Activated CD4-positive, alpha-beta memory T cell treated with anti-CD3 and anti-CD28 coated beads, Interleukin-2, amount 10 ng/mL, durations not matched to agents 7 days and 5 days (primary cell): Measurements from ENCODE around the gene TBL1X. TPM values are rescaled to one million over a fixed set of nuclear protein-coding genes. Genes with fewer than 3 reads are reported as not detected.
A peak's percentile ranks its signal among the peaks of the same experiment; 100 is the strongest.

ENCODE experiments used
- CTCF ChIA-PET: fragments of 350-600 bp; sonication (Branson Sonifier 250); formaldehyde crosslinking; loops from one replicate; lab custom pipeline; 2021; ENCODE audit warnings: antibody characterized with exemption, inconsistent platforms; lab: Charles Lee
- POLR2A ChIA-PET: fragments of 350-600 bp; sonication (Branson Sonifier 250); formaldehyde crosslinking; loops from one replicate; lab custom pipeline; 2021; ENCODE audit warnings: antibody characterized with exemption; lab: Charles Lee
- DNase-seq: peaks from one replicate; pipeline ENCODE4 v3.0.0-alpha.2; 2020
- H3K27ac Mint-ChIP-seq: one replicate; pipeline ENCODE4 v1.8.0; 2021; ENCODE audit warnings: mild to moderate bottlenecking, mixed read lengths
- H3K27me3 Mint-ChIP-seq: one replicate; pipeline ENCODE4 v1.8.0; 2021; ENCODE audit warnings: mixed read lengths
- H3K36me3 Mint-ChIP-seq: one replicate; pipeline ENCODE4 v1.8.0; 2021; ENCODE audit warnings: low read depth, mixed read lengths
- H3K4me1 Mint-ChIP-seq: one replicate; pipeline ENCODE4 v1.8.0; 2021; ENCODE audit warnings: mixed read lengths
- H3K4me3 Mint-ChIP-seq: one replicate; pipeline ENCODE4 v1.8.0; 2021; ENCODE audit warnings: mild to moderate bottlenecking, mixed read lengths
- H3K9me3 Mint-ChIP-seq: one replicate; pipeline ENCODE4 v1.8.0; 2021; ENCODE audit warnings: mixed read lengths
- total RNA-seq, 2 experiments: library from RNA; stranded (reverse); gene quantifications; one replicate each; pipeline ENCODE4 v1.2.3, GENCODE V29; 2021

Gene TBL1X
- total RNA-seq, 2 experiments from 2014 or later: 39.5 to 44.0 TPM

DNA sequence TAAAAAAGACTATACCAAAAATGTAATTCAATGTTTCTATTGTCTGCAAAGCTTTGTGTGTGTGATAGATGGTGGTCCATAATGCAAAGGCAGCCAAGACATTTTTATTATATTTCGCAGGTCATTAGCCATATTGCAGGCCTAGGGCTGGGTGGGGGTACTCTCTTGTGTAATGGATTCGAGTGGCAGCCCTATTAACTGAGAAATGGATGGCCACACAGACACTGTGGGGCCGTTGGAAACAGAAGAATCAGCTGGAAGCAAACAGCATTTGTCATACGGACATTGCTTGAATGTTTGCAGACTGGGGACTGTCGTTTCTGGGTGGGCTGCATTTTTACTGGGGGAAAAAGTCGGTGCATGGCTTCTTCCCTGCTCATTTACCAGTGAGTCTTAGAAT is 199.4 kb downstream of the TBL1X start:
- CTCF ChIA-PET: no interaction called here
- H3K4me1 Mint-ChIP-seq: no peaks in the 10 kb centered on the region
- POLR2A ChIA-PET: no interaction called here
- no peaks in the 10 kb centered on the region for H3K27me3 Mint-ChIP-seq
- H3K27ac Mint-ChIP-seq: no peak overlapping the region
- H3K9me3 Mint-ChIP-seq: no peaks in the 10 kb centered on the region
- H3K36me3 Mint-ChIP-seq: peaks cover 4% of the 10 kb centered on the region
- no peak for DNase-seq
- no peak overlapping the region for H3K4me3 Mint-ChIP-seq

DNA sequence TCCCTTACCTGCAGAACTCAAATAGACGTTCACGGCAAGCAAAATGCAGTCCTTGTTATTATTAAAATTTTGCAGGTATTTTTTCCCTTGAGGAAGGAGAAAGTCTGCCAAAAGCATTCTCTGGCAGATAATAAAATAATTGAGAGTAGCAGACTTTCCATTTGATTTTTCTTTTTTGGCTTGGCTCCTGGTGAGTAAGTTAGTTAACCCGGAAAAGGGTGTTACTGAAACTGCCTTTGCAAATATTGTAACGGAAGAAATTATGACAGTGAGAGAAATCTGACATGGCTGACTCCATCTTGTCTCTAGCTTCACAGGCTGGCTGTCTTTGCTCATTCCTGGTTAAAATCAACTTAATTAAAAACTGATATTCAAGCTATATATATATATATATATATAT is 200.3 kb downstream of the TBL1X start:
- POLR2A ChIA-PET: no interaction called here
- no peak for DNase-seq
- Mint-ChIP-seq H3K36me3 (peaks cover under 1% of the 10 kb centered on the region), H3K27ac (no peak overlapping the region), H3K27me3 (no peaks in the 10 kb centered on the region), H3K4me3 (no peak overlapping the region), H3K4me1 (no peaks in the 10 kb centered on the region), H3K9me3 (no peaks in the 10 kb centered on the region)
- CTCF ChIA-PET: no interaction called here

DNA sequence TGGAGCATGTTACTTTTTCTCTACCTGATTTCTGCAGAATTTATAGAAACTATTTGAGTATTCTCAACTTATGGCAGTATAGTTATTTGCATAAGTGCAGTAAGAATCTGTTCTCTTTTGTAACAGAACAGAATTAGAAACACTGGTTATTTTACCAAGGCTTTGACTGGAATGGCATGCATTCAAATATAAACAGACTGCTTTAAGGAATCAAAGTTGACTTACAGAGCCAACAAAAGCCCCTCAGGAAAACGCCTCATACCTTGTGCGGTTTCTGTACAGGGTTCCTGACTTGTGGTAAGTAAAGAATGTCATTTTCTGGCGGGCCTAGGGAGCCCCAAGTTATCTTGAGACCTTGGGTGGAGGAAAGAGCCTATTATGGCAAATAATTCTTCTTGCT is 203.7 kb downstream of the TBL1X start:
- Mint-ChIP-seq H3K27ac (no peak overlapping the region), H3K36me3 (peaks cover 13% of the 10 kb centered on the region), H3K4me1 (peaks cover 8% of the 10 kb centered on the region), H3K27me3 (no peaks in the 10 kb centered on the region), H3K9me3 (no peaks in the 10 kb centered on the region), H3K4me3 (no peak overlapping the region)
- ChIA-PET CTCF (no interaction called here), POLR2A (no interaction called here)
- DNase-seq: no peak

DNA sequence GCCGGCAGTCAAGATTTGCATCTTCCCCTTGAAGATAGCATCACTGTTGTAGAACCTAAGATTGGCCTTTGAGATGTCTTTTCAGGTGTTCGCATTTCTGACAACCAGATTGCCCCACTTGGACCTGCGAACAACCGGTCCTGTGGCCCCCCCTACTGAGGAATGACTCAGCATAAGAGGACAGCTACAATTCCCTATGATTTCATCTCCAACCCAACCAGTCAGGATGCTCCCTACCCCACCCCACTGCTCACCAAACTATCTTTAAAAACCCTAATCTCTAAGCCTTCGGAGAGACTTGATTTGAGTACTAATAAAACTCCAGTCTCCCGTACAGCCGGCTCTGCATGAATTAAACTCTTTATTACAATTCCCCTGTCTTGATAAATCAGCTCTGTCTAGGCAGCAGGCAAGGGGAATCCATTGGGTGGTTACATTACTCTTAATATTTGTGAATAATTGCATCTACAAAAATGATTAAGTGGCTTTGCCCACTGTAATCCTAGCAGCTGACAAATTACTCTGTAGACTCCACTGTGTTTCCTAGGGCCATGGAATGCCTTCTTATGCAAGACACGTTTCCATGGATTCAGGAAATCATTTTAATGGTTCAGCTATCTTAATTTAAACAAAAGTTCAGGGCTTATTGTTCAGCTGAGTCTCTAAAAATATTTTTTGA is 205.4 kb downstream of the TBL1X start:
- Mint-ChIP-seq H3K27ac (no peak overlapping the region), H3K9me3 (peaks cover 3% of the 10 kb centered on the region), H3K4me1 (peaks cover 8% of the 10 kb centered on the region), H3K36me3 (peaks cover 19% of the 10 kb centered on the region), H3K27me3 (no peaks in the 10 kb centered on the region), H3K4me3 (no peak overlapping the region)
- CTCF ChIA-PET: no interaction called here
- POLR2A ChIA-PET: no interaction called here
- DNase-seq: no peak

DNA sequence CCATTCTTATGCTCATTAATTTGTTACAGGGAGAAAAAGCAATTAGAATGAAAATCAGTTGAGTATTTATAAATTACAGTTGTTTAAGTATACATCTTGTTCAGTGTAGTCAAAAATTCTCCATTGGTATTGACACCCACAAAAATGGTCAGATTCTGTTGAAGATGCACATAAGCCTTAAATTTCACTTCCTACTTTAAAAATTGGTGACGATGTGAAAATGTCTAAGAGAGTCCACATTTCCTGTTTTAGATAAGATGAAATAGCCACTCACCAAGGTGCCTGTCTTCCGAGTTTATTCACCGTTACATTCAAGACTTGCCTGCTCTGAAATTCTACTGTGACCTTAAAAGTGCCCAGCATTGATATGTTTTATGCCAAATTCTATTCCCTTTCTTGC is 207.1 kb downstream of the TBL1X start:
- Mint-ChIP-seq H3K36me3 (peaks cover 33% of the 10 kb centered on the region), H3K9me3 (peaks cover 11% of the 10 kb centered on the region), H3K4me1 (peaks cover 14% of the 10 kb centered on the region), H3K27me3 (no peaks in the 10 kb centered on the region), H3K27ac (no peak overlapping the region), H3K4me3 (no peak overlapping the region)
- ChIA-PET POLR2A (no interaction called here), CTCF (no interaction called here)
- DNase-seq: no peak

DNA sequence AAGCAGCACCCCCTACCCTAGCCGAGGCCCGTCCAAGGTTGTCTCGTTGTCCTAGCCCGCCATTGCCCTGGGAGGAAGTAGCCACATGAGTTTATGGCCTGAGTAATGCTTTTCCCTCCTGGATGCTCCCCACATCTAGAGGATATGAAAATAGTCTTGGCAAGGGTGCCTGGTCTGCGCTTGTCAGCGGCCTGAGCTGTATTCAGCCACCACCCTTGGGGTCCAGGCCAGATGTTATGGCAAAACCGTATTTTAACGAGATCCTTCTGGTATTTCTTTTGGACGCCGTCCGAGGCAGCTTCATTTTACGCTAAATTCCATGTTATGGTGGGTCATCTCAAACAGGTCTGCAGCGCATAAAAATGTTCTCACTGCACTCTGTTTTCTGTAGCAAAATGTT is 211.4 kb downstream of the TBL1X start:
- POLR2A ChIA-PET: interaction anchor here (2.0 kb wide), 1 partner anchor 213 kb away, joined by 11 read pairs; no protein-coding TSS in a partner anchor
- peaks cover 12% of the 10 kb centered on the region for H3K9me3 Mint-ChIP-seq
- H3K36me3 Mint-ChIP-seq: peaks cover 60% of the 10 kb centered on the region
- H3K27ac Mint-ChIP-seq: peak overlapping the region; percentile 82
- no peak for DNase-seq
- no peak overlapping the region for H3K4me3 Mint-ChIP-seq
- H3K4me1 Mint-ChIP-seq: peaks cover 35% of the 10 kb centered on the region
- CTCF ChIA-PET: no interaction called here
- no peaks in the 10 kb centered on the region for H3K27me3 Mint-ChIP-seq

DNA sequence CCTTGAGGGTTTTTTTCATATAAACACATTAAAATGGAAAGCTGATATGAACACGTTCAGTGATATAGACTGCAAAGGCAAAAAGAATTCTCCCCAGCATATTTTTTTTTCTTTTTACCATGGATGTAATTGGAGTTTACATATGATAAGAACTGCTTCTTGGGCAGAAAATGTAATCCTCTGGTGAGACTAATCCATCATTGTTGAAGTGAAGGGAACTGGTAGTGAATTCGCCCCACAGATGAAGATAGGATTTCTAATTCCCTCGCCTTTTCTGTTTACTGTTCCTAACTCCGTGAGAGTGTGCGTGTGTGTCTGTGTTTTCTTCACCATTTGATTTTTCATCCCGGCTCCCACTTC is 211.9 kb downstream of the TBL1X start:
- no peaks in the 10 kb centered on the region for H3K27me3 Mint-ChIP-seq
- CTCF ChIA-PET: no interaction called here
- POLR2A ChIA-PET: interaction anchor here (2.0 kb wide), 1 partner anchor 213 kb away, joined by 11 read pairs; no protein-coding TSS in a partner anchor

DNA sequence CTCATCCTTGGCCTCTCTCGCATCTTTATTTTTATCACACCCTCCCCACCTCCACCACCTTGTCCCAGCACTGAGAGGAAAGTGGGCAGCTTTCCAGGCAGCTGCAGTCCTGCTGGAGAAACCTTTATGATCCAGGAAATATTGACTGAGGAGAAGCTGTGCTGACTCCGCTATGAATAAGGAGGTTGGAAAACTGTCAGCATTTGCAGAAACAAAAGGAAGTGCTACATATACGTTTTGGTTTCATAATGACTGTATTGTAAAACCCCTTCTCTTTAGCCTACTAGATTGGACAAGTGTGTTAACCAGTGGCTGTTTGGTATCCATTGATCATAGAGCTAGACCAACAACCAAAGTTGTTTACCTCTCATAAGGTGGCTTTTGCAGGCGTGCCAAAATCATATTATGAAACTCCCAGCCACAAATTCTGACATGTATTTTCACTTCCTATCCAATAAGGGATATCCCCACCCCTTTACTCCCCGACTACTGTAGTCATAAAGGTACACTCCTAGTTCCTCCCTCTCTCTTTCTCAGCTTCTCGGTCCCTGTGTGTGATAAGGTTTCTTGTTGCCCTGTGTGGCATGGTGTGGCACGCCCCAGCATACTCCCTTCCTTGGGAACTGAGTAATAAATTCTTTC is 212.4 kb downstream of the TBL1X start:
- peaks cover 61% of the 10 kb centered on the region for H3K36me3 Mint-ChIP-seq
- CTCF ChIA-PET: interaction anchor here (0.6 kb wide), 1 partner anchor 90 kb away, joined by 3 read pairs; no protein-coding TSS in a partner anchor
- H3K27ac Mint-ChIP-seq: peak overlapping the region; percentile 82
- peak overlapping the region; percentile 34 for H3K4me3 Mint-ChIP-seq
- H3K9me3 Mint-ChIP-seq: peaks cover 12% of the 10 kb centered on the region
- no peaks in the 10 kb centered on the region for H3K27me3 Mint-ChIP-seq
- peak; percentile 48 for DNase-seq
- peaks cover 36% of the 10 kb centered on the region for H3K4me1 Mint-ChIP-seq
- POLR2A ChIA-PET: interaction anchor here (1.0 to 2.0 kb wide), 3 partner anchors 214 to 325 kb away, joined by 3 to 11 read pairs (median 4); no protein-coding TSS in a partner anchor

More for the DNA sequence above, 211.9 kb downstream of the TBL1X start:
- Mint-ChIP-seq H3K27ac (peak overlapping the region; percentile 82), H3K36me3 (peaks cover 62% of the 10 kb centered on the region), H3K9me3 (peaks cover 12% of the 10 kb centered on the region), H3K4me3 (no peak overlapping the region), H3K4me1 (peaks cover 36% of the 10 kb centered on the region)
- no peak for DNase-seq

DNA sequence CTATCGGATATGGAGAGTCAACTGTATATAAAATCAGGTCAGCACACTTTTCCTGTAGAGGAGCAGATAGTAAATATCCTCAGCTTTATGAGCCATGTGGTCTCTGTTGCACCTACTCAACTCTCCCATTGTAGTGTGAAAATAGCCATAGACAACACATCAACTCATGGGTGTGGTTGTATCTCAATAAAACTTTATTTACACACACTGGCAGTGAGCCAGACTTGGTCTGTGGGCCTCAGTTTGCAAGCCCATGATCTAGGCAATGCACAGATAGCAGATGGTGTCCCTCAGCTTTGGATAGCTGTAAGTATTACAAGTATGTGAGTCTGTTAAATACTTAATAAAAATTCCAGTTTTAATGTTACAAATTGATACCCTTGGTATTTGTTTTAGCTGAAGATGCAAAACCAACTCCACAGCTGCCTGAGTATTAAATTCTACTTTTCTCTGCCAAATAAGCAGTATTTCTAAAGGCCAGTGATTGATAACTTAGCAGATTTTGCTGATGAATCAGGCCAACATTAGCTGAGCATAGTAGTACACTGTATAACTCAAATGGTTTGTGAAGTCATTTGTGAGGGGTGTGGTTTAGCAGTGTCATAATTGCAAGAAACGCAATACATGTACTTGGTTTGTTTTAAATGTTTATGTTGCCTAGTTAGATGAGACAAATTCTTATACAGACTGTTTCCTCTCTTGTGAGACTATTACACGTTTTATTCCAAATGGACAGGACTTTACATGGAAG is 213.5 kb downstream of the TBL1X start:
- H3K4me3 Mint-ChIP-seq: no peak overlapping the region
- CTCF ChIA-PET: no interaction called here

DNA sequence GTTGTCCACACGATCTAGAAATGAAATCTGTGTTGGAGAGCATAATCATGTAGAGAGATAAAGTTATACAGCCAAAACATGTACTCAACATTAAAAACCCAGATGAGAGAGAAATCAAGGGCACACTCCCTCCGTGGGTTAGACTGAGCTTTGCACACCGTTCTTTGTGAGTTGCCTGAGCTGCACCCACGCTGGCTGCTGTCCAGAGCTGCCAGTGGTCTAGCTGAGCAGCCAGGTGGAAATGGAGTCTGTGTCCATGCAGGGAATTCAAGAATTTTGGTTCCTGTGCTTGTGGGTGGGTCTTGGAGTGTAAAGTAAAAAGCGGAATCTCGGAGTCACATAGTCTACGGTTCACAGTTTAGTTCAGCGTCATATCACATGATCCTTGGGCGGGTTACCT is 216.2 kb downstream of the TBL1X start:
- DNase-seq: no peak
- H3K4me1 Mint-ChIP-seq: peaks cover 31% of the 10 kb centered on the region
- H3K36me3 Mint-ChIP-seq: peaks cover 60% of the 10 kb centered on the region
- POLR2A ChIA-PET: no interaction called here
- CTCF ChIA-PET: no interaction called here
- no peaks in the 10 kb centered on the region for H3K27me3 Mint-ChIP-seq
- no peak overlapping the region for H3K27ac Mint-ChIP-seq
- peaks cover 8% of the 10 kb centered on the region for H3K9me3 Mint-ChIP-seq
- H3K4me3 Mint-ChIP-seq: no peak overlapping the region

More for the DNA sequence above, 213.5 kb downstream of the TBL1X start:
- POLR2A ChIA-PET: interaction anchor here (1.1 to 2.0 kb wide), 2 partner anchors 215 to 222 kb away, joined by 3 to 11 read pairs; no protein-coding TSS in a partner anchor
- Mint-ChIP-seq H3K4me1 (peaks cover 31% of the 10 kb centered on the region), H3K27me3 (no peaks in the 10 kb centered on the region), H3K36me3 (peaks cover 56% of the 10 kb centered on the region), H3K27ac (peak overlapping the region; percentile 82), H3K9me3 (peaks cover 12% of the 10 kb centered on the region)
- DNase-seq: no peak

DNA sequence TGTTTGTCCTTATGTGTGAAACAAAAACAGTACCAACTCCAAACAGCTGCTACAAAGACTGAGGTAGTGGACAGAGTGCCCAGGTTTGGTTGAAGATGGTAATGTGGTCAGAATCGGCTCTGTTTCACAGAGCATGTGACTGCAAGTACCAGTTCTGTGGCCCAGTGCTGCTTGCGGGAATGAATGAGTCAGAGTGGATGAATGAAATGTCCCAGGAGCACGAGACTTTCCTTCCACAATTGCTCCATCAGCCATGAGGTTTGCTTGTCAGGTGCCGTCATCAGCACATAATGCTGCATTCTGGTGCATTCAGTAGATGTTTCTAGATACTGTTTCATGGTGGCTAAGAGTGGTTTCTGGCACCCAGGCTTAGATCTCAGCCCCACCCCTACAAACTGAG is 216.6 kb downstream of the TBL1X start:
- CTCF ChIA-PET: no interaction called here
- H3K27me3 Mint-ChIP-seq: no peaks in the 10 kb centered on the region
- no peak overlapping the region for H3K27ac Mint-ChIP-seq
- POLR2A ChIA-PET: no interaction called here
- no peak for DNase-seq
- no peak overlapping the region for H3K4me3 Mint-ChIP-seq
- peaks cover 31% of the 10 kb centered on the region for H3K4me1 Mint-ChIP-seq
- H3K36me3 Mint-ChIP-seq: peaks cover 60% of the 10 kb centered on the region
- peaks cover 7% of the 10 kb centered on the region for H3K9me3 Mint-ChIP-seq

DNA sequence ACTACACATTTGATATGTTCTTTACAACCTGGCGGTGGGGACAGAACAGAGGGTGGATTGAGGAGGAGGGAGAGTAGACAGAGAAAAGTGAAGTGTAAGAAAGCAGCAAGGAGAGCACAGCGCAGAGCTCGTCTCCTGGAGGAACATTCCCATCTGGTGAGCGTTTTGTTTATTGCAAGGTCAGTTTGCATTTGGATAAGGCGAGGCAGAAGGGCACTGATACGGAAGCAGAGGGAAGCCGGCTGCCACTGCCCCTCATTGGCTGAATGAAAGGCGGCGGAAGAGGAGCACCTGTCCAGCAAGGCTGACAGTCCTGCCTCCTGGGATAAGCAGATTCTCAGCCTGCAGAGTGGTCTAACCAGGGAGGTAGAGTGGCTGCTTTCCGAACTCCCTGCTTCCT is 217.6 kb downstream of the TBL1X start:
- no peak for DNase-seq
- Mint-ChIP-seq H3K4me3 (no peak overlapping the region), H3K36me3 (peaks cover 54% of the 10 kb centered on the region), H3K9me3 (no peaks in the 10 kb centered on the region), H3K27ac (no peak overlapping the region), H3K4me1 (peaks cover 20% of the 10 kb centered on the region), H3K27me3 (no peaks in the 10 kb centered on the region)
- POLR2A ChIA-PET: no interaction called here
- CTCF ChIA-PET: no interaction called here

DNA sequence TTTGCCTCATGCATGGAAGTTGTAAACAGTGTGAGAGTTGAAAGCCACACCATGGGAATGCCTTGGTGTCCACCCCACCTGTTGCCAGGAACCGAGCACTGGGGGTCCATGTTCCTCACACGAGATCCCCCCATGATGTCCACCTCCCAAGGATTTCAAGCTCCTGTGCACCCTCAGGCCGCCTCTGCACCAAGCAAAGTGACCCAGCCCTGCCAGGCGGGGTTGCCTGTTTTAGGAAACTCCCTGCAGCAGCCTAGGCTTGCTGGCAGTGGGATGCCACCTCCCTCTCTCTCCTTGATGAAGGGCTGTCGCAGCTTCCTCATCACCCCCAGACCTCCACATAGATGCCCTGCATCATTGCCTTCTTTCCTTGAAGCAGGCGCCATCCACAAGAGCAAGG is 218.0 kb downstream of the TBL1X start:
- Mint-ChIP-seq H3K9me3 (no peaks in the 10 kb centered on the region), H3K36me3 (peaks cover 50% of the 10 kb centered on the region), H3K27ac (no peak overlapping the region), H3K4me1 (peaks cover 16% of the 10 kb centered on the region), H3K4me3 (no peak overlapping the region), H3K27me3 (no peaks in the 10 kb centered on the region)
- POLR2A ChIA-PET: no interaction called here
- DNase-seq: no peak
- CTCF ChIA-PET: no interaction called here
